CD14-positive monocyte (primary cell): Measurements from ENCODE around the gene TTYH3. TPM values are rescaled to one million over a fixed set of nuclear protein-coding genes. Genes with fewer than 3 reads are reported as not detected.

ENCODE experiments used
- DNase-seq, 3 donors: peaks; one replicate each; pipeline ENCODE4 v3.0.0-alpha.2; 2011 to 2022
- H2AFZ ChIP-seq: 2 replicates; pipeline ENCODE4 v1.6.0; 2012; ENCODE audit warnings: mild to moderate bottlenecking, low read depth, low read length, inconsistent platforms; ENCODE audit not compliant: insufficient read depth, poor library complexity, severe bottlenecking
- H3K27ac ChIP-seq, 2 donors: 1 replicate in 1 of 2; 2 replicates in 1 of 2; pipeline ENCODE4 v1.5.1; 2012 to 2013; ENCODE audit warnings: low read length in 2 of 2, control low read depth in 1 of 2, inconsistent platforms in 1 of 2, low read depth in 1 of 2, mild to moderate bottlenecking in 1 of 2
- H3K27me3 ChIP-seq, 2 donors: one replicate each; pipeline versions ENCODE4 v1.6.0 to v1.6.1; 2011 to 2013; ENCODE audit warnings: low read length in 2 of 2; ENCODE audit not compliant: control insufficient read depth in 2 of 2, insufficient read depth in 2 of 2
- H3K36me3 ChIP-seq, 2 donors: replicated peaks in 1 of 2; 1 replicate in 1 of 2; 2 replicates in 1 of 2; pipeline versions ENCODE4 v1.5.1 to v1.6.1; 2012 to 2013; ENCODE audit warnings: low read length in 2 of 2, control low read depth in 1 of 2, inconsistent platforms in 1 of 2, mild to moderate bottlenecking in 1 of 2; ENCODE audit not compliant: insufficient read depth in 2 of 2, control insufficient read depth in 1 of 2
- H3K4me1 ChIP-seq, 2 donors: 1 replicate in 1 of 2; 2 replicates in 1 of 2; pipeline versions ENCODE4 v1.5.1 to v1.6.1; 2012 to 2013; ENCODE audit warnings: low read length in 2 of 2, control low read depth in 1 of 2, inconsistent platforms in 1 of 2, mild to moderate bottlenecking in 1 of 2, moderate library complexity in 1 of 2; ENCODE audit not compliant: insufficient read depth in 2 of 2, control insufficient read depth in 1 of 2
- H3K4me2 ChIP-seq: replicated peaks from 2 replicates; pipeline ENCODE3; 2012; ENCODE audit warnings: low read length, moderate library complexity, mild to moderate bottlenecking; ENCODE audit not compliant: poor library complexity, severe bottlenecking; ENCODE audit errors: extremely low read depth
- H3K4me3 ChIP-seq, 3 experiments: fragments of 200-600 bp in 1 of 3; sonication (generic) in 1 of 3; replicated peaks in 1 of 3; 1 replicate in 2 of 3; 2 replicates in 1 of 3; pipeline ENCODE4 v1.5.1; 2011 to 2013; ENCODE audit warnings: low read length in 3 of 3, mild to moderate bottlenecking in 3 of 3, control low read depth in 2 of 3, low read depth in 2 of 3, inconsistent platforms in 1 of 3, moderate library complexity in 1 of 3
- H3K79me2 ChIP-seq: 2 replicates; pipeline ENCODE4 v1.6.0; 2012; ENCODE audit warnings: mild to moderate bottlenecking, control low read depth, inconsistent platforms, low read length, moderate library complexity; ENCODE audit not compliant: insufficient read depth
- H3K9ac ChIP-seq: 2 replicates; pipeline ENCODE4 v1.6.0; 2017; ENCODE audit warnings: low read length, mild to moderate bottlenecking; ENCODE audit not compliant: insufficient read depth, poor library complexity, severe bottlenecking
- H3K9me3 ChIP-seq, 2 donors: replicated peaks in 1 of 2; 1 replicate in 1 of 2; 2 replicates in 1 of 2; pipeline versions ENCODE4 v1.5.1 to v1.6.1; 2012 to 2013; ENCODE audit warnings: low read length in 2 of 2, control low read depth in 1 of 2; ENCODE audit not compliant: control insufficient read depth in 1 of 2, insufficient read depth in 1 of 2
- H4K20me1 ChIP-seq: 2 replicates; pipeline ENCODE4 v1.6.0; 2012; ENCODE audit warnings: mild to moderate bottlenecking, low read length, control low read depth, moderate library complexity; ENCODE audit not compliant: insufficient read depth
- H3K27ac Mint-ChIP-seq, 7 donors: one replicate each; pipeline ENCODE4 v1.8.0; 2020; ENCODE audit warnings: mild to moderate bottlenecking in 7 of 7, mixed read lengths in 7 of 7, moderate library complexity in 6 of 7, inconsistent platforms in 2 of 7
- H3K27me3 Mint-ChIP-seq, 3 donors: one replicate each; pipeline ENCODE4 v1.8.0; 2021 to 2022; ENCODE audit warnings: low read depth in 3 of 3, mild to moderate bottlenecking in 3 of 3, mixed read lengths in 3 of 3, moderate library complexity in 3 of 3, inconsistent platforms in 1 of 3
- H3K36me3 Mint-ChIP-seq, 2 donors: one replicate each; pipeline ENCODE4 v1.8.0; 2020; ENCODE audit warnings: mixed read lengths in 2 of 2, inconsistent platforms in 1 of 2, mild to moderate bottlenecking in 1 of 2
- H3K4me1 Mint-ChIP-seq: one replicate; pipeline ENCODE4 v1.8.0; 2020; ENCODE audit warnings: mild to moderate bottlenecking, mixed read lengths
- H3K4me3 Mint-ChIP-seq, 2 donors: one replicate each; pipeline ENCODE4 v1.8.0; 2020; ENCODE audit warnings: mild to moderate bottlenecking in 2 of 2, mixed read lengths in 2 of 2, moderate library complexity in 1 of 2
- H3K9me3 Mint-ChIP-seq, 7 donors: one replicate each; pipeline ENCODE4 v1.8.0; 2020 to 2022; ENCODE audit warnings: mixed read lengths in 7 of 7, mild to moderate bottlenecking in 6 of 7, moderate library complexity in 6 of 7, inconsistent platforms in 2 of 7
- CTCF ChIP-seq: fragments of 200-600 bp; IDR thresholded peaks from one replicate; pipeline ENCODE4 v1.8.0; 2022; ENCODE audit warnings: antibody characterized with exemption, mild to moderate bottlenecking
- WGBS: methylation state at CpG from one replicate; pipeline ENCODE4 v1.1.5; 2013; ENCODE audit warnings: missing lambda C conversion rate; ENCODE audit not compliant: insufficient coverage; 5-methylcytosine and 5-hydroxymethylcytosine counted together
- intact Hi-C, 2 donors: fragments of 100-400 bp; cut with micrococcal nuclease; formaldehyde crosslinking; loops; one replicate each; pipeline versions ENCODE4 v1.15.0 to v1.15.1; 2023
- polyA plus RNA-seq, 3 donors: library from polyadenylated mRNA; depleted of rRNA in 1 of 3; unstranded in 2 of 3; stranded (reverse) in 1 of 3; fragments of 300-500 nt in 2 of 3; fragments of >200 nt in 1 of 3; fragmentation: Illumina TruSeq in 2 of 3; gene quantifications; 1 replicate in 2 of 3; 2 replicates in 1 of 3; pipeline ENCODE4 v1.2.3, GENCODE V29; 2012 to 2021

TTYH3 gene
- polyA plus RNA-seq, 3 donors = 13.4 to 73.5 (median 17.4) TPM

GRCh38 chr7:2708547-2709310 lies 76.9 kb downstream of the TTYH3 start:
- H3K4me1 ChIP-seq = peaks cover 18 to 20% of the 10 kb centered on the region in 2 donors
- Mint-ChIP-seq H3K4me1 (peaks cover 24% of the 10 kb centered on the region), H3K36me3 (peaks cover 0 to 4% of the 10 kb centered on the region in 2 donors), H3K27me3 (peaks cover 12 to 42% (median 17%) of the 10 kb centered on the region in 3 donors), H3K9me3 (peaks cover 0 to 4% (median 1%) of the 10 kb centered on the region in 7 donors), H3K4me3 (no peak overlapping the region), H3K27ac (no peak overlapping the region)
- H3K9ac ChIP-seq = no peak overlapping the region
- H3K79me2 ChIP-seq = no peaks in the 10 kb centered on the region
- no peak overlapping the region for H2AFZ ChIP-seq
- H4K20me1 ChIP-seq = no peaks in the 10 kb centered on the region
- intact Hi-C loops = loop anchor here (2.0 to 5.0 kb wide), 2 partner anchors 36 to 38 kb away; no protein-coding TSS in a partner anchor
- peaks cover 0 to 6% of the 10 kb centered on the region in 2 donors for H3K27me3 ChIP-seq
- DNase-seq = no peak
- no peak overlapping the region for H3K4me3 ChIP-seq
- TF ChIP-seq CTCF = no peak
- no peak overlapping the region for H3K4me2 ChIP-seq
- WGBS = 88% methylated on average over 16 of the region's 20 CpGs
- no peaks in the 10 kb centered on the region for H3K9me3 ChIP-seq
- H3K36me3 ChIP-seq = no peaks in the 10 kb centered on the region
- H3K27ac ChIP-seq = no peak overlapping the region

- Histone ChIP-seq H3K9ac (no peak overlapping the region), H3K4me2 (peak overlapping the region; percentile 63), H3K79me2 (no peaks in the 10 kb centered on the region), H2AFZ (peak overlapping the region; percentile 52), H3K9me3 (peaks cover 0 to 3% of the 10 kb centered on the region in 2 donors), H3K4me3 (peak overlapping the region in 1 of 3 experiments; percentile 49), H3K4me1 (peaks cover 18 to 22% of the 10 kb centered on the region in 2 donors), H3K36me3 (no peaks in the 10 kb centered on the region), H3K27me3 (peaks cover 0 to 6% of the 10 kb centered on the region in 2 donors), H4K20me1 (no peaks in the 10 kb centered on the region), H3K27ac (peak overlapping the region in 1 of 2 donors; percentile 9)
- H3K27ac Mint-ChIP-seq = peak overlapping the region in 1 of 7 donors; percentile 56
- intact Hi-C loops = loop anchor here (2.0 to 5.0 kb wide), 2 partner anchors 37 to 39 kb away; no protein-coding TSS in a partner anchor
- peak overlapping the region; percentile 55 to 83 for H3K4me3 Mint-ChIP-seq
- peaks cover 6 to 8% of the 10 kb centered on the region in 2 donors for H3K36me3 Mint-ChIP-seq
- TF ChIP-seq CTCF = peak; percentile 91
- 29% methylated on average over 29 of the region's 35 CpGs for WGBS
- H3K4me1 Mint-ChIP-seq = peaks cover 30% of the 10 kb centered on the region
- DNase-seq = peak; percentile 68 to 71 (median 68)
- H3K27me3 Mint-ChIP-seq = peaks cover 13 to 47% (median 20%) of the 10 kb centered on the region in 3 donors
- H3K9me3 Mint-ChIP-seq = peaks cover 0 to 6% (median 3%) of the 10 kb centered on the region in 7 donors
Measured at GRCh38 chr7:2709553-2710285, 77.9 kb downstream of the TTYH3 start.
